ENCODE measurements around the gene MSI2.

Gene MSI2

GRCh38 chr17:57343717-57344116, 87.4 kb downstream of the MSI2 start:
- no peak for DNase-seq (ENCODE audit: low spot score)

DNA sequence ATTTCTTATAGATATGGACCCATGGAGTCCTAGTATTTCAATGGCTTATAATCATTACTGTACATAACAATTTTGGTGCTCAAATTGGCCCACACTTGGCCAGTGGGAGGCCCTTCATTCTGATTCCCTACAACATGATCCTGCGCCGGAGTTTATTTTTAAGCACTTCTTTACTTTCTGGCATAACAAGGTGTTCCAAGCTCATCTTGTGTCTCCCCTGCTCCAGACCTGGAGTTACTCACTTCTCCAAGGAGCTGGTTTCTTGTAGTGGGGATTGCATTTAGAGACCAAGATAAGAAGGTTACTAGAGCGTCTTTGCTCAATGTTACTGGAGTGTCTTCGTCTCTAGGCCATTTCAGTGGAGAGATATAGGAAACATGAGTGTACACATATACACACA, 87.9 kb downstream of the MSI2 start:
- DNase-seq (ENCODE audit: low spot score) = no peak

GRCh38 chr17:57349541-57350247, 93.4 kb downstream of the MSI2 start:
- no peak for DNase-seq (ENCODE audit: low spot score)

- no peak for DNase-seq (ENCODE audit: low spot score)
These were observed 93.9 kb downstream of the MSI2 start for GRCh38 chr17:57350266-57350665.

DNA sequence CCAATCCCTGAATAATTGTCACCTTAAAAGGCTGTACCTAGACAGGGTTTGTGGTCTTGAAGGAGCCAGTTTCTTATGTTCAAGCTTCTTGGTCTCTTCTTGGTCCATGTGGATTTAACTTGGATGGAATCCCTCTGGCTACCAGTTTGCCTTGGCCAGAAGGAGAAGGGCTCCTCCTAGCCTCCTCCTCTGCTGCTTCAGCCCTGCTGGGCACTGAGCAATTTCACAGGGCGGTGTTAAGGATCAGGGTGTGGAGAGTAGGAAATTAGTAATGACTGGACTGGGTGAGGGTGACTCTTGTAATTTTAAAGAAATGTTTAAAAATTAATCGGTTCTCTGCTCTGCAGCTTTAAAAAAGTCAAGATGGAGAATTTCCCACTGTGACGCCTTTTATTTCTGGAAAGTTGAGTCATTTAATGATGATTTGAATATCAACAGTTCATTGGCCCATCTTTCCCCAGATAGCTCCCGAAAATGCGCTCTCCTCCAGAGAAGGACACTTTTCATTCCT, 96.4 kb downstream of the MSI2 start:
- DNase-seq (ENCODE audit: low spot score) = no peak

- no peak for DNase-seq (ENCODE audit: low spot score)
These were observed 98.3 kb downstream of the MSI2 start for GRCh38 chr17:57354673-57355072.

DNA sequence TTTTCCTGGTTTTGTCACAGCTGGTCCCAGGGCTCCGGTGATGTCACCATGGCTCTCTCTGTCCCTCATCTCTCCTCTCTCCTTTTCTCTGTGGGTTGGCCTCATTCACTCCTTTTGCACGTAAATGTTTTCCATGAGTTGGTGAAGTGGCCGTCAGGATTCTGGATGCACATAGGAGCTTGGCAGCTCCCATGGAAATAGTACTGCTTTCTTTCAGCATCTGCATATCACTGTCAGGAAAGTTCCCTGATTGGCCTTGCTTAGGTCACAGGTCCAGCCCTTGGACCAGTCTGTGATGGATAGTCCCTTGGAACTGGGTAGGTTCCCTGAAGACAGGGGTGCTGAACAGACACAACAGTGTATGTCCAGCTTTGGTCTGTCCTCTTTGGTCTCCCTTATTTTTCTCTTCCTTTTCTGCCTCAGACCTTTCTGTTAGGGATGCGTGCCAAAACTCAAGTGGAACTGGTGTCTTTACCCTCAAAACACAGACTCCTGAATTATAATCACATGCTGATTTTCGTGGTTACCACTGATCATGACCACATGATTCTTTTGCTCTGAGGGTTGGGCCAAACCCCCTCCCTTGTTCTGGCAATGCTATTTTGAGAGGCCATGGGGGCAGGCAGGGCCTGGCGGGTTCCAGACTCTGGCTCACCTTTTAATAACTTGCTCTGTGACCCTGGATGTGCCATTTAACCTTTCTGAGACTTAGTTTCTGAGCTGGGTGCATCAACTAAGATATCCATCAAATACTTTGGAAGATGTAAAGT, 99.0 kb downstream of the MSI2 start:
- DNase-seq (ENCODE audit: low spot score) = peak; percentile 58

DNA sequence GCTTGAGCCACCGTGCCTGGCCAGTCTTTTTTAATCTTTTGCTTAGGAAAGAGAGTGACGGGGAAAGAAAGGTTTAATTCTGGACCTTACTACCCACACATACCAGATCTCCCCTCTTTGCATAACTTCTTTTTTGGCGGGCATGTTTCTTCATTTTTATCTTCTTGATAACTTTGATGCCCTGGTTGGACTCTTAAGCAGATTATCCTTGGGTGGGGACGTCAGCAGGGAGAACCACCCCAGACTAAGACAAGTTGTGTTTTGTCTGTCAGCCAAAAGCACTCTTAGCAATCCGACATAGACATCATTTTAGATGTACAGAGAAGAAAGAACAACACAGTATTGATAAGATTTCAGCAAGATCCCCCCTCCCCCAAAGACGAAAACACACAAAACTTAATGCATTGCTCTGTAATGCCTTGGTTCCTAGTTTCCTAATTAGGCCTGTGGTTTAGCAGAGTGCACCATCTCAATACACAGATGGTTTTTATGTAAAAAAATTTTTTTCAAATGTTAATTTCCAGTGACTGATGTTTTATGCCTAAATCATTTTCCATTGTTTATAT, 99.9 kb downstream of the MSI2 start:
- peak; percentile 96 for DNase-seq (ENCODE audit: low spot score)

DNA sequence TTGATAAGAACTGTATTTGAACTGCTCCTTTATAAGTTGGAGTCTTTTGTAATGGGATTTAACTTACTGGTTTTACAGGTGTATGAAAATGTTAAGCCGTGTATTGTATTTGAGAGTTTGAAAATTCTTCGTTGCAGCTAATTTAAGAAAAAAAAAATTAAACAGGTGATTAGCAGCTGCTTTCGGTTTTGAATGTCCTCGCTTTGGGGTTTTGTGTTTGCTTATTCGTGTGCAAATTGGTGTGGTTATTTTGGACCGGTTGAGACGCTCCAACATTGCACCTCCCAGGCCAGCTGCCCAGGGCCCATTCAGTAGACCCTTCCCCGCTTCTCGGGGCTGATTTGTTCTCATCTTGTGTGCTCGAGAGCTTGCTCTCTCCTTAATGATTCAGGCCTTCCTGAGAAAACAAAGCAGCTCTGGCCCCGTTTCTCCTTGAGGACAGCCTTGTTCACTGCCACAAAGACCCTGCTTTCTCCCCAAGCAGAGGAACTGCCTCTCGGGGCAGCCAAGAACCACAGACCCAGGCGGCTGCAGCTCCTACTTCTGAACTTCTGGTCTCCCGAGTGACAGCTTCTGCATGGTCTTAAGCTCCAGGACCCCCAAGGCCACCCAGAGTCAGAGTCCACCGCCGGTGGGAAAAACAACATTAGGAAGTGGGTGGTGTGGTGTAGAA, 100.5 kb downstream of the MSI2 start:
- DNase-seq (ENCODE audit: low spot score) = no peak

DNA sequence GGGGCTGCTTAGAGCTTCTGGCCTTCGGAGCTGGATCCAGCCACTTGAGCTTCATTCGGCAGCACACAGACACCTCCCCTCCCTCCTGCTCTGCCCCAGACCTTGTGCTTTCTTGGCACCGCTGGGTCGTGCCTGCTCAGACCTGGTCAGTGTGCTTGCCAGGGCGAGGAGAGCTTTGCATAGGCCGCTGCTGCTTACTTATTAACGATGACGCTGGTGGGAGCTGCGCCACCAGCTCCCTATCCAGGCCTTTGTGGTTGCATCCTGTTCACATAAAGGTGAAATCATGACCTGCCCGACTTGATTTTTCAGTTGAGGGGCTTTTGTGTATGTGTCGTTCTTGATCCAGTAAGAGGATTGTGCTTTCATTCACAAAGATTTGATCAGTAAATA, 101.1 kb downstream of the MSI2 start:
- DNase-seq (ENCODE audit: low spot score) = no peak

GRCh38 chr17:57357830-57358430, 101.6 kb downstream of the MSI2 start:
- DNase-seq (ENCODE audit: low spot score) = no peak

DNA sequence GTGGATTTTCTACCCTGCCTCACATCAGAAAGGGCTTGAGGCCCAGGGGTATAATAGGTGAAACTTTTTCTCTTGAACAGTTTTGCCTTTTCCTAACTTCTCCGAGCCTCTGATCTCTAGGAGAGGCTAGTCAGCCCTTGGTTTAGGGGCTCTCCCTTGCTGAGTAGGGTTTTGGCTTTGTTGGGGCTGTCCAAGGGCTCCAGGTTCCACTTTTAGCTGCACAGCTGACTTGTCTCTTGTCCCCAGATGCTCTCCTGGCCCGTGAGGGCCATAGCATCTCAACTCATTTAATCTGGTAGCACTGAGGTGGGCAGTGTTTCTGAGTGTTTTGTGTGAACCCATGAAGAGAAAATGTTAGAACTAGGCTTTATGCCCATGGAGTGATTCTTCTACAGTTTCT, 103.9 kb downstream of the MSI2 start:
- DNase-seq (ENCODE audit: low spot score) = no peak

DNA sequence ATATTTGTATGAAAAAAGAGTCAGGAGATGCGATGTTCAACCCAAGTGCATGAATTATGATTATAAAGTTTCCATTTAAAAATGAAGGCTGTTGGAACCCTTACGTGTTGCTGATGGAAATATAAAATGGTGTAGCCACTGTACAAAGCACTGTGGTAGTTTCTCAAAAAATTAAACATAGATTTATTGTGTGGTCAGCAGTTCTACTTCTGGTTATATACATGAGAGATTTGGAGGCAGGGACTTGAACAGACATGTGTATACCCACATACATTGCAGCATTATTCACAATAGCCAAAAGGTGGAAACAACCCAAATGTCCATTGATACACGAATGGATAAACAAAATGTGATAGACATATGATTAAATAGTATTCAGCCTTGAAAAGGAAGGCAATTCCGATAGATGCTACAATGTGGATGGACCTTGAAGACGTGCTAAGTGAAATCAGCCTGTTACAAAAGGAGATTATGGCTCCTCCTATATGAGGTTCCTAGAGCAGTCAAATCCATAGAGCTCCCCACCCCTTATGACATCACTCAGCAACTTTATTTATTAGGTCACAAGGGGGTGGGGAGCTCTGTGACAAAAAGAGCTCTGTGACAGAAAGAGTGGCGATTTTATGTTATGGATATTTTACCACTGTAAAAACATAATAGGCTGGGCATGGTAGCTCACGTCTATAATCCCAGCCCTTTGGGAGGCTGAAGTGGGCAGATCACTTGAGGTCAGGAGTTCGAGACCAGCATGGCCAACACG, 106.7 kb downstream of the MSI2 start:
- no peak for DNase-seq (ENCODE audit: low spot score)

GRCh38 chr17:57363580-57363979, 107.3 kb downstream of the MSI2 start:
- DNase-seq (ENCODE audit: low spot score) = no peak

DNA sequence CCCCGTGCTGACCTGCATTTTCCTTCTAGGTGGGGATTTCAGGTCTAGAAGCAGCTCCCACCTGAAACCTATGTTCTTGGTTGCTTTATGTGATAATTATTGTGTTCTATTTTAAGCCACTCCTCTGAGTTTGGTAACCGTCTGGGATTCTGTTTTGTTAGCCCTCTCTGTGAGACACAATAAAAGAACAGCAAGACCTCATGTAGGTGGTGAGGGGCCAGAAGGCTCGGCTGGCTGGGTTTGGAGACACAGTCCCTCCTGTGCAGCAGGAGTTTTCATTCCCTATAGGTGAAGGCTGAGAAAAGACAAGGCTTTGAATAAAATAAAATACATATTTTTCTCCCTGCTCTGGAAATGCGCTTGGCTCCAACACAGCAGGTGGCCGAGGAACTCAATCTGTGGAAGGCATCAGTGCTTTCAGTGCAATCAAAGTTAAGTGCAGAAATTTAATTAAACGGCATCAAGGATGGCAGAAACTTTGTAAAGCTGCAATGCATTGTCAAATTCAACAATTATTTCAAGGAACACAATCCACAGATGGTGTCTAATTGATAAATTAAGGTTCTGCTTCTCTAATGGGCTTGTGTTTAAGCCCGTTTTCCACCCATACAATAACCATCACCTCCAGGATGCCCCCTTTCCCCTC, 107.8 kb downstream of the MSI2 start:
- DNase-seq (ENCODE audit: low spot score) = no peak

DNA sequence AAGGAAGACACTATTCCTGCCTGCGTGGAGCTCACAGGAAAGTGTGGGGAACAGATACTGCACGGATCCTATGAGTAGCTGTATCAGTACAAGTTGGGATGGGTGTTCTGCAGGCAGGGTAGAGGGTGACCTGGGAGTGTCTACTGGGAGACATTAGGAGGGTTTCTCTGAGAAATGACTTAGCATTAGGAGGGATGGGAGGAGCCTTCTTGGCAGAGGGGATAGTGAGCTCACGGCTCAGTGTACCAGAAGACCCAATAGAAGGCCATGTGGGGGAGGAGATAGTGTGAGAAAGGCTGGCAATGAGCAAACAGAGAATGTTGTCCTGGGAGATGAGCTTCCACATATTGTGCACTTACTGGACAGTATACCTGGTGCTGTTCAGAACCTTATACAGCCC, 109.1 kb downstream of the MSI2 start:
- no peak for DNase-seq (ENCODE audit: low spot score)

GRCh38 chr17:57366177-57366557, 109.8 kb downstream of the MSI2 start:
- no peak for DNase-seq (ENCODE audit: low spot score)

DNA sequence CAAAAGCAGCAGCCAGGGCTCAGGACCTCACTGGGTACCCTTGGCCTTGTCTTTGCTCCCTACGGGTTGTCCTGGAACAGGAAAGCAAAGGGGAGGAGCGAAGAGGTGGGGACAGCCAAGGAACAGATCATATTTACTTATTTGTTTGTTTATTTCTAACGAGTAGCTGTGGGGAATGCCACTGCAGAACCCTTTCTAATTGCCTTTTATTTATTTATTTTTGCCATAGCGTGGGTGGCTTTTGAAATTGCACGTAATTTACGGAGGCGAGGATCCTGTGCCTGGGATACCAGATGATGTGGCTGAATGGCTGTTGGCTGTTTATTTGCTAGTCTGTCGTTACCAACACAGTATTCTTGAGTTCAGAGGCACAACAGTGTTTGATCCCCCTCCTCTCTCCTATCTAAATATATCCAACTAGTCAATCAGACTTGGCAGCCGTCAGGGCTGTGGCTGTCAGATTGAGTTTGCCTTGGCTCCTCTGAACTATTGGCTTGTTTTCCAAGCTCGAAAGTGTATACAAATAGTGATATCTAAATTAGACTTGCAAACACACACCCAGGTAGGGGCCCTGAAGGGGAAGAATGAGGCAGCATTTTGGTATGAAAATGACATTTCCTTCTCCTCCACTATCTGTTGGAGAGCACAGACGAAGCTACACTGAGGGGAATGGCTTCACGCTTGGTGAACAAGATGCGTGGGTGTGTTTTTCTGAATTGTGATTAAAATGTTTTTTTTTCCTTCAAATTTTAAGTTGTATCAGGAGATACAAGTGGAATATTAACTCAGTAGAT, 110.4 kb downstream of the MSI2 start:
- DNase-seq (ENCODE audit: low spot score) = no peak

- DNase-seq (ENCODE audit: low spot score) = no peak
These were observed 112.5 kb downstream of the MSI2 start for GRCh38 chr17:57368637-57369336.

Measured in COLO829 (cell line).